ENCODE measurements around the gene KIAA0232.
"Not testable (repeated sequence)": the region's sequence is repeated elsewhere in the genome, so short reads cannot be mapped to it uniquely, and the experiment has no call there.

The KIAA0232 gene

GRCh38 chr4:6910340-6910959 lies 127.9 kb downstream of the KIAA0232 start:
- Histone ChIP-seq H4K20me1 (ENCODE audit: insufficient read depth, low read length) (peaks cover 21% of the 10 kb centered on the region; the same call in 1 of the 2 replicates), H3K79me2 (ENCODE audit: insufficient read depth, low read length) (peaks cover 39% of the 10 kb centered on the region), H3K4me3 (ENCODE audit: low read depth in 1 of 2, low read length in 2 of 2) (peak overlapping the region; percentile 57 to 90), H3K9me3 (ENCODE audit: insufficient read depth, low read length, severe bottlenecking) (no peaks in the 10 kb centered on the region), H3K27me3 (ENCODE audit: insufficient read depth, low read length, poor library complexity) (no peaks in the 10 kb centered on the region), H3K4me2 (ENCODE audit: insufficient read depth, low read length) (peak overlapping the region; percentile 100), H3K9ac (ENCODE audit: low read depth, low read length) (peak overlapping the region; percentile 94), H3K4me1 (ENCODE audit: insufficient read depth, low read length) (peaks cover 25% of the 10 kb centered on the region), H3K36me3 (ENCODE audit: insufficient read depth, low read length) (no peaks in the 10 kb centered on the region), H3K27ac (ENCODE audit: low read length) (peak overlapping the region; percentile 63), H2AFZ (ENCODE audit: low read depth, low read length) (peak overlapping the region; percentile 77)
- no peak for ATAC-seq (ENCODE audit: insufficient read depth, low read depth)
- TF ChIP-seq CTCF (IDR thresholded peaks at IDR 0.05; ENCODE audit: borderline replicate concordance, extremely low read depth, low read length, poor library complexity, severe bottlenecking) (peak; percentile 53), EZH2 (IDR thresholded peaks at IDR 0.05; ENCODE audit: borderline replicate concordance, low read depth, low read length, severe bottlenecking) (no peak)
- peak; percentile 32 for DNase-seq

- H3K4me1 ChIP-seq (ENCODE audit: insufficient read depth, low read length): peaks cover 25% of the 10 kb centered on the region
- H2AFZ ChIP-seq (ENCODE audit: low read depth, low read length): no peak overlapping the region
- H3K9ac ChIP-seq (ENCODE audit: low read depth, low read length): peak overlapping the region; percentile 94
- no peak for DNase-seq
- H3K9me3 ChIP-seq (ENCODE audit: insufficient read depth, low read length, severe bottlenecking): no peaks in the 10 kb centered on the region
- H3K4me3 ChIP-seq (ENCODE audit: low read depth in 1 of 2, low read length in 2 of 2): peak overlapping the region; percentile 57 to 90; a peak in 3 of 4 replicates
- peak overlapping the region; percentile 100 for H3K4me2 ChIP-seq (ENCODE audit: insufficient read depth, low read length)
- no peaks in the 10 kb centered on the region for H3K27me3 ChIP-seq (ENCODE audit: insufficient read depth, low read length, poor library complexity)
- H3K27ac ChIP-seq (ENCODE audit: low read length): no peak overlapping the region; the same call in 1 of the 2 replicates
- H3K79me2 ChIP-seq (ENCODE audit: insufficient read depth, low read length): peaks cover 43% of the 10 kb centered on the region
- H4K20me1 ChIP-seq (ENCODE audit: insufficient read depth, low read length): peaks cover 26% of the 10 kb centered on the region; the same call in 1 of the 2 replicates
- TF ChIP-seq CTCF (IDR thresholded peaks at IDR 0.05; ENCODE audit: borderline replicate concordance, extremely low read depth, low read length, poor library complexity, severe bottlenecking): no peak
- no peak for ATAC-seq (ENCODE audit: insufficient read depth, low read depth)
- H3K36me3 ChIP-seq (ENCODE audit: insufficient read depth, low read length): no peaks in the 10 kb centered on the region
Observed at GRCh38 chr4:6910960-6911874, 128.7 kb downstream of the KIAA0232 start.

GRCh38 chr4:6911917-6912316 lies 129.4 kb downstream of the KIAA0232 start:
- H3K27me3 ChIP-seq (ENCODE audit: insufficient read depth, low read length, poor library complexity); H2AFZ ChIP-seq (ENCODE audit: low read depth, low read length); H3K4me2 ChIP-seq (ENCODE audit: insufficient read depth, low read length); H3K9ac ChIP-seq (ENCODE audit: low read depth, low read length); H3K9me3 ChIP-seq (ENCODE audit: insufficient read depth, low read length, severe bottlenecking); DNase-seq; ATAC-seq (ENCODE audit: insufficient read depth, low read depth); H3K36me3 ChIP-seq (ENCODE audit: insufficient read depth, low read length); H3K27ac ChIP-seq (ENCODE audit: low read length); H3K4me3 ChIP-seq (ENCODE audit: low read depth in 1 of 2, low read length in 2 of 2): not testable (repeated sequence)
- H4K20me1 ChIP-seq (ENCODE audit: insufficient read depth, low read length): peaks cover 32% of the 10 kb centered on the region
- peaks cover 49% of the 10 kb centered on the region for H3K79me2 ChIP-seq (ENCODE audit: insufficient read depth, low read length)
- H3K4me1 ChIP-seq (ENCODE audit: insufficient read depth, low read length): peaks cover 25% of the 10 kb centered on the region

- no peak for DNase-seq
- H3K4me3 ChIP-seq (ENCODE audit: low read depth in 1 of 2, low read length in 2 of 2): no peak overlapping the region
- no peak for ATAC-seq (ENCODE audit: insufficient read depth, low read depth)
- peaks cover 54% of the 10 kb centered on the region for H3K79me2 ChIP-seq (ENCODE audit: insufficient read depth, low read length)
- TF ChIP-seq CTCF (IDR thresholded peaks at IDR 0.05; ENCODE audit: borderline replicate concordance, extremely low read depth, low read length, poor library complexity, severe bottlenecking) (no peak), EZH2 (IDR thresholded peaks at IDR 0.05; ENCODE audit: borderline replicate concordance, low read depth, low read length, severe bottlenecking) (no peak)
- H3K36me3 ChIP-seq (ENCODE audit: insufficient read depth, low read length): no peaks in the 10 kb centered on the region
- peaks cover 25% of the 10 kb centered on the region for H3K4me1 ChIP-seq (ENCODE audit: insufficient read depth, low read length)
- no peak overlapping the region for H3K4me2 ChIP-seq (ENCODE audit: insufficient read depth, low read length)
- no peak overlapping the region for H3K9ac ChIP-seq (ENCODE audit: low read depth, low read length)
- H3K9me3 ChIP-seq (ENCODE audit: insufficient read depth, low read length, severe bottlenecking): no peaks in the 10 kb centered on the region
- H3K27ac ChIP-seq (ENCODE audit: low read length): no peak overlapping the region
- H4K20me1 ChIP-seq (ENCODE audit: insufficient read depth, low read length): peaks cover 37% of the 10 kb centered on the region
- H3K27me3 ChIP-seq (ENCODE audit: insufficient read depth, low read length, poor library complexity): no peaks in the 10 kb centered on the region
- no peak overlapping the region for H2AFZ ChIP-seq (ENCODE audit: low read depth, low read length)
Observed at GRCh38 chr4:6912441-6912840, 129.9 kb downstream of the KIAA0232 start.
